Measurements from ENCODE around the gene C21orf91.

GRCh38 chr21:17848228-17848627 is 29.1 kb upstream of the C21orf91 start:
- TF ChIP-seq CTCF (IDR thresholded peaks at IDR 0.05) = no peak
- no peak for TF ChIP-seq POLR2A (IDR thresholded peaks at IDR 0.05)

Measured in prostate gland (tissue), 2 donors.